ENCODE data around the gene GSG1L. TPM values are rescaled to one million over a fixed set of nuclear protein-coding genes. Genes with fewer than 3 reads are reported as not detected.

The GSG1L gene
- total RNA-seq, 4 donors from 2014 or later = not detected

GRCh38 chr16:27789150-27789549 is 274.4 kb downstream of the GSG1L start:
- no peak for TF ChIP-seq POLR2A (IDR thresholded peaks at IDR 0.05)
- no peak for TF ChIP-seq CTCF (IDR thresholded peaks at IDR 0.05)
- Histone ChIP-seq H3K4me3 (no peak overlapping the region), H3K36me3 (no peaks in the 10 kb centered on the region), H3K27me3 (no peaks in the 10 kb centered on the region), H3K4me1 (no peaks in the 10 kb centered on the region), H3K9me3 (no peaks in the 10 kb centered on the region), H3K27ac (no peak overlapping the region)
- DNase-seq = no peak

GRCh38 chr16:27787665-27788064 is 275.8 kb downstream of the GSG1L start:
- H3K4me1 ChIP-seq = no peaks in the 10 kb centered on the region
- TF ChIP-seq CTCF (IDR thresholded peaks at IDR 0.05) (no peak), POLR2A (IDR thresholded peaks at IDR 0.05) (no peak)
- DNase-seq = no peak
- no peaks in the 10 kb centered on the region for H3K36me3 ChIP-seq
- H3K27me3 ChIP-seq = no peaks in the 10 kb centered on the region
- H3K9me3 ChIP-seq = no peaks in the 10 kb centered on the region
- no peak overlapping the region for H3K4me3 ChIP-seq
- no peak overlapping the region for H3K27ac ChIP-seq

- no peak for TF ChIP-seq CTCF (IDR thresholded peaks at IDR 0.05)
- no peak for TF ChIP-seq POLR2A (IDR thresholded peaks at IDR 0.05)
- no peak for DNase-seq
- H3K36me3 ChIP-seq = no peaks in the 10 kb centered on the region
- H3K27me3 ChIP-seq = no peaks in the 10 kb centered on the region
- no peaks in the 10 kb centered on the region for H3K4me1 ChIP-seq
- no peaks in the 10 kb centered on the region for H3K9me3 ChIP-seq
- no peak overlapping the region for H3K4me3 ChIP-seq
- no peak overlapping the region for H3K27ac ChIP-seq
These were observed 276.4 kb downstream of the GSG1L start for GRCh38 chr16:27786923-27787625.

GRCh38 chr16:27786221-27786922 is 277.1 kb downstream of the GSG1L start:
- H3K27me3 ChIP-seq = no peaks in the 10 kb centered on the region
- no peak overlapping the region for H3K27ac ChIP-seq
- H3K4me1 ChIP-seq = no peaks in the 10 kb centered on the region
- no peak overlapping the region for H3K4me3 ChIP-seq
- TF ChIP-seq CTCF (IDR thresholded peaks at IDR 0.05) (no peak), POLR2A (IDR thresholded peaks at IDR 0.05) (no peak)
- DNase-seq = no peak
- no peaks in the 10 kb centered on the region for H3K9me3 ChIP-seq
- H3K36me3 ChIP-seq = no peaks in the 10 kb centered on the region

GRCh38 chr16:27785307-27785678 is 278.2 kb downstream of the GSG1L start:
- DNase-seq = no peak
- TF ChIP-seq CTCF (IDR thresholded peaks at IDR 0.05) (no peak), POLR2A (IDR thresholded peaks at IDR 0.05) (no peak)

More at GRCh38 chr16:27785307-27785678, 278.2 kb downstream of the GSG1L start:
- Histone ChIP-seq H3K36me3 (no peaks in the 10 kb centered on the region), H3K9me3 (no peaks in the 10 kb centered on the region), H3K4me3 (no peak overlapping the region), H3K4me1 (no peaks in the 10 kb centered on the region), H3K27ac (no peak overlapping the region), H3K27me3 (no peaks in the 10 kb centered on the region)
